HG03097 (cell line): ENCODE data around the gene MMP14.

Source experiments
- ATAC-seq: cut with Tn5 transposase; IDR thresholded peaks from one replicate; pipeline ENCODE4 v1.9.1; 2021; ENCODE audit not compliant: unreplicated experiment, low FRiP score

MMP14 gene

DNA sequence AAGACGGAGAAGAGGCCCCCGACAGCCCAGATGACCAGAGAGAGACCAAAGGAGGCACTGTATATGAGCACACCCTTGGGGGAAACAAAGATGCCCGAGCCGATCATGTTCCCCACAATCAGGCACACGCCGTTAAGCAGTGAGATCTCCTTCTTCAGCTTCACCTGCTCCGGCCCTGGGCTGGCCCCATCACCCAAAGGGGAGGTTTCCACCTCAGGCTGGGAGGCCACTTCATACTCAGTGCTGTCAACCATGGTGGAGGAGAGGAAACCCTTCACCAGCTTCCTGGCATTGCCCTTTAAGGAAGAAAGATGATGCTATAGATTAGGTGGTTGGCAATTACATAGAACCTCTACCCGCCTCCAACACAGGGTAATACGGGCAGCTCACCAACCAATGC is 23.2 kb upstream of the MMP14 start:
- no peak for ATAC-seq

DNA sequence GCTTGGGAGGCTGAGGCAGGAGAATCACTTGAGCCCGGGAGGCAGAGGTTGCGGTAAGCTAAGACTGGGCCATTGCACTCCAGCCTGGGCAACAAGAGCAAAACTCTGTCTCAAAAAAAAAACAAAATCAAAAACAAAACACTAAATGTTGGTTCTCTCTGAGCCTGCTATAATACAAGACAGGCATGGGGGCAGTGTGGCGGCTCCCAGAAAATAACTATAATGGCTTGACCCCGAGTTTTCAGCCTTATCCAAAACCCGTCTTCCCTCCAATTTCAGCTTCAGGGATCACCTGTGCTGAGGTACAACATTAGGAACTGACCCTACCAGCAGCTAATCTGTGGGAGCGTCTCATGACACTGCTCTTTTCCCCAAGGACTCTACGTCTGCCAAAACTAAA is 22.0 kb upstream of the MMP14 start:
- ATAC-seq: no peak

DNA sequence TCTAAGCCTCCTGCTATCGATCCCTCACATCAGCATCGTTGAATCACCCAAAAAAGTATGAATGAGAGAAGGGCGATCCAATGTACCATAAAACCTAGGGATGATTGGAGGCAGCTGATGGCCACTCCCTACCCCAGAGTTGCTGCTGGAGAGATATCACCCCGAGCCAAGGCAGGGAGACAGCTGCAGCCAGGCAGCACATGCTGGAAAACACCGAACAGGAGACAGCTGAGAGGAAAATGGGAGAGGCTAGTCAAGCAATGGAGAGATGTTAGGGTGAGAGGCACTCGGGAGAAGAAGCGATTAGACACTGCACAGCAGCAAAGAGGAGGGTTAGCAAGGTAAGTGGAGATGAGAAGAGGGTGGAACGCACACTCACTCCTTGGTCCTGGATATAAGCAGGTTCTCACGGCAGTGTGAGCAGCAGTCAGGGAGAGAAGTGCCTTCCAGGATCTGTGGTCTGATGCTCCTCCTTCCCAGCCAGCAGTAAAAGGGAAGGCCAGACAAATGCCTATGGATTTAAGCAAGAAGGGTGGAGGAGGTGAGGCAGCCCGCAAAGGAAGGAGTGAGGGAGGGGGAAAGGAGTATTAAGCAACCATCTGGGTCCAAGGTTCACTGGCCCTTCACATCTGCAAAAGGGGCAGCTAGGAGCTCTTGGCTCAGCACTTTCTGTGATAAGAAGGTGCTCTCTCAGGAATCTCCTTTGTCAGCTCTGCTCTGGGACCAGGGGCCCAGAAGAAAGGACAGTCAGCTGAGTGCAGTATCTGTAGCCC is 21.3 kb upstream of the MMP14 start, which contains the start of gene SLC7A7:
SLC7A7 (minus strand) TSS at position 495 of the 773 bp plus-strand sequence. CDS start 2,037 bp downstream, outside the sequence.
- no peak for ATAC-seq

DNA sequence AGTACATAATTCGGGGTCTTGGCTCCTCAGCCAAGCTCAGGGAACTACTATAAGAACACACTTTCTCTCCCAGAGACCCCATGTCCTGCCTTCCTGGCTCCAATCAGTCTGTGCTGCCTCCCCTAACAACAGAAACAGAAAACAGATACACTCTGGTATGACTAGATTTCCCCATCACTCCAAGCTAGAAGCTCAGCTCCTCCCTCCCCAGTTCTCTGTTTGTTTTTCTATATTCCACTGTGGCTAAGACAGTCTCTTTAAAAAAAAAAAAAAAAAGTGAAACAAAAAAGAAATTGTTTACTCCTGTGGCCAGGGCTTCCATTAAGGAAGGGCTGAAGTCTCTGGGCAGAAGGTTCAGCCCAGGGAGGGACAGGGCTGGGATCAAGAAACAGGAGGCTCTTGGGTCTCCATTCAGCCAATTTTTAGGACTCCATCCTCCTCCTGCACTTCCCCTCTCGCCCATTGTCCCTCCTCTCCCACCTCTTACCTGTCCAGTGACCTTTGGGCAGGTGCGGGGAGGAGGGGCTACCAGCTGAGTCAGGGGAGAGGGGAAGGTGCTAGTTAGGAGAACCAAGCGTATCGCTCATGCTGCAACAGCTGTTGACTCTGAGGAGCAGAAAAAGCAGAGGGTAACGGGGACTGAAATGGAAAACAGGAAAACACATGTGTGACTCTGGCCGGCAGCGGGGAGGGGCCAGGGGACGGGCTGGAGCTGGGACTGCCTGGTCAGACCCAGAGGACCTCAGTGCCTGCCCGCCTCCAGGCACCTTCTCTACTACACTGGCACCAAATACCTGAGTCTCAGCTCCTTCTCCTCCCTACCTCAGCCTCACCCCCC is 17.0 kb upstream of the MMP14 start:
- ATAC-seq: no peak

DNA sequence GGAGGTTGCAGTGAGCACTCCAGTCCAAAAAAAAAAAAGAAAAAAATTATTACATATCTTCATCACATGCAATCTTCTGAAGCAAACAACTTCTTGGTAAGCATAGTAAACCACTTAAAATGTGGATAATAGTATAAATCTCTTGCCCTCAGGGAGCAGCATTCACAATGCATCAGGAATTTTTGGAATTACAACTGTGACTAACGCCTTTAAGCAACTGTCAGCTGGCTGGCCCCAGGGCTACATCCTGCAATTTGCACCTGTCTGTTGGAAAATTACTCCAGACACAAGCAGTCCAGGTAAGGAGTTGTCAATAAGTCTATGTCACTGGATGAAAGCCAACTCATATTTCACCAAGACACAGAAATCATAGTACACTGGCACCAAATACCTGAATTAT is 15.7 kb upstream of the MMP14 start:
- ATAC-seq: no peak

DNA sequence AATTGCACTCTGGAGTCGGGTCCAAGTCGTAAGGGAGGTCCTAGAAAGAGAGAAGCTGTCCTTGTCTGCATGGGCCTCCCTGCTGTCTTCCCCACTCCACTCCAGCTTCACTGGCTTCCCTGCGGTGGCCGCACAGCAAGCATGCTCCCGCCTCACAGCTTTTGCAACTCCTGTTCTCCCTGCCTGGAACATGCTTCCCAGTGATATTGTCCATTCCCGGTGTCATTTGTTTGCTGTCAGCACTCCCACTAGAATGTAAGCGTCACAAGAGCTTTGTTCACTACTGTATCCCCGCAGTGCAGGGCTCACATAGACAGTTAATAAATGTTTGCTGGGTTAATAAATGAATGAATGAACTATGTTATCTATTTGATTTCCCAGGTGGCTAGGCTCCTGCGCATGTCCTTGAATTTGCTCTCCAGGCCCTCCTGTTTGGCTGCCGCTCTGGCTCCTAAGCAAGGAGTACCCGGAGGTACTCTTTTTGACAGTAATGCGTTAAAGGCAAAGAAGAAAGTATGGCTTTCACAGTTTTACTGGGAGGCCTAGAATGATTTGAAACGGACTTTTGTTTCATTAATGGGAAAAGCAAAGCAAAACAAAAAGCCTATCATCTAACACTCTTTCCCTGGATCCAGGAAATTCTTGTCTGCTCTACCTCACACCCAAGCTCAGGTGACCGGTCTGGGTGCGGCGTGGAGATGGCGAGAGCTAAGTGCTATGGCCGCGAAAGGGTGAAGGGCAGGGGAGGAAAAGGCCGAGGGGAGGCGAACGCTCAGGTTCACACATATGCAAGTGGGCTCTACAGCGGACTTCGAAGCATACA is 15.0 kb upstream of the MMP14 start:
- ATAC-seq: no peak

DNA sequence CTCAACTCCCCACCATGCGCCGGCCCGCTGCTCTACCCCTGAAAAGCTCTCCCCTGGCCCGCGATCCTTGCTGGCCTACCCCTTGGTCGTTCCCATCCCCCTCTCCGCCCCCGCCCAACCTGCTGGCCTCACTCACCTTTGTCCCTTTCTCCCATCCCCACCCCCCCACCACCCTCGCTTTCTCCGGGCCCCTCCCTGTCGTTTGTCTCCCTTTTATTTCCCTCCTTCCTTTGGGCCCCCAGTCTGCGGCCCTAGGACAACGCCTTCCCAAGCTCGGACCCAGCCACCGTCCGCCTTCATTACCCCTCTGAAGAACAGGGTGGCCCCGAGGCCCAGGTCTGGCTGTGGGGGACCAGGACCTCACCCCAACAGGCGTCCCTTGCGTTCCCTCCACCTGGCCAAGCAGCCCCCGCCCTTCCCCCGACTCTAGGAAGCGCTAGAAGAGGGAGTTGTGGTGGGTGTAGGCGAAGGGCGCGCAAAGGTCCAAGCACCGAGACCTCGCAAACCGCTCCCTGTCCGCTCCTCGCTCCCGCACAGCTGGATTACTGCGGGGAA is 14.3 kb upstream of the MMP14 start:
- no peak for ATAC-seq

DNA sequence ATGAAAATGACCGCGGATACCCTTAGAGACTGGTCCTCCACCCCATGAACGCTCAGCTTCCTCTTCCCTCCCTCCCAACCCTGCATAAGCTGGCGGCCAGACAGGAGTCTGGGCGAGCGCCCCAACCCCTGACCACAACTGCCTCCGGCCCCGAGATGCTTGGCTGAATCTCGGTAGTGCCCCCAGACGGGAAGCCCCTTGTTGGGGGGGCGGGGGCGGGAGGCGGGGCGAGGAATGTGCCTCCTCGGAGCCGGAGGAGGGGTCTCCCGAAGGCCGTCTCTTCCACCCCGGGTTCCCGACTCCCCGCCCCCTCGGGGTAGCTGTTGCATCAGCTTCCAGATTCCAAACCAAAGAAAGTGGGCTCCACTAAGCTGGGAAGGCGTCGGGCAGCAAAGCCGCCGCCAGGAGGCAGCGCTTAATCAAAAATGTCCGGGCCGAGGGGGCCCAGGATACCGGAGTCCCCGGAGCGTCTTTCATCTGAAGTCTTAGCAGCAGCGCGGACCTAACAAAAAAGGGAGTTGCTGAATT is 13.8 kb upstream of the MMP14 start:
- no peak for ATAC-seq

DNA sequence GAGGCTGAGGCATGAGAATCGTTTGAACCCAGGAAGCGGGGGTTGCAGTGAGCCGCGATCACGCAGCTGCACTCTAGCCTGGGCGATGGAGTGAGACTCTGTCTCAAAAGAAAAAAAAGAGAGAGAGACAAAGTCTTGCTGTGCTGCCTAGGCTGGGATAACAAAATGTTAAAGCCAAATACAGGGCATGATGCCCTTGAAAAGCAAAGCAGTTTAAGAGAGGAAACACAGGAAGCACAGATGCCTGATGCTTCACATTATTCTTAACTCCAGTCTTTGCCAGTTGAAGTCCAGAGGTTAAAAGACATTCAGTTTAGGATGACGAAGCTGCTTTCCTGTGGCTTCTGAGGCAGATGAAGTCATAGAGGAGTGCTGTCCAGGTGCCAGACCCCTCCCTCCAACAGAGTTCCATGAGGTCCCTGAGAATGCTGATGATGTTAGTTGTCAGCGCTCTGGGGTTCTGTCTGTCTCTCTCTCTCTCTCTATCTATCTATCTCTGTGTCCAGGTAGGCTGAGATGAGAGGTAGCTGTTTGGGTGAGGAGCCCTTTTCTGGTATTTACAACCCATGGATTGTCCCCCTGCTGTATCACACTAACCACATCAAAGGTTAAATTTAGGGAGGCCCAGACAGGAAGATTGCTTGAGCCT is 11.6 kb upstream of the MMP14 start:
- ATAC-seq: no peak

DNA sequence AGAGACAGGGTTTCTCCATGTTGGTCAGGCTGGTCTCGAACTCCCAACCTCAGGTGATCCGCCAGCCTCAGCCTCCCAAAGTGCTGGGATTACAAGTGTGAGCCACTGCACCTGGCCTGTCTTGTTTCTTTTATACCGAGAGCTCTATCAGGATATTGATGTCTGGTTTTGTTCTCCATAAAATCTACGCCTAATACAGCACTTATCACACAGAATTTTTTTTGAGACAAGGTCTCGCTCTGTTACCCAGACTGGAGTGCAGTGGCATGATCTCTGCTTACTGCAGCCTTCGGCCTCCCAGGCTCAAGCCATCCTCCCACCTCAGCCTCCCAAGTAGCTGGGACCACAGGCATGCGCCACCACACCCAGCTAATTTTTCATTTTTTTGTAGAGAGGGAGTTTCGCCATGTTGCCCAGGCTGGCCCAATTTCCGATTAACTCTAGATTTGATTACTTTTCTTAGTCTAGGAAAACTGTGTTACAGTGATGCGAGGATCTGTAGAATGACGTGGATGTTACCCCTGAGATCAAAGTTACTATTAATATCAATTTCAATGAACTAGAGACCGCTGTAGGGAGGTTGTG is 7.2 kb upstream of the MMP14 start:
- peak; percentile 10 for ATAC-seq

DNA sequence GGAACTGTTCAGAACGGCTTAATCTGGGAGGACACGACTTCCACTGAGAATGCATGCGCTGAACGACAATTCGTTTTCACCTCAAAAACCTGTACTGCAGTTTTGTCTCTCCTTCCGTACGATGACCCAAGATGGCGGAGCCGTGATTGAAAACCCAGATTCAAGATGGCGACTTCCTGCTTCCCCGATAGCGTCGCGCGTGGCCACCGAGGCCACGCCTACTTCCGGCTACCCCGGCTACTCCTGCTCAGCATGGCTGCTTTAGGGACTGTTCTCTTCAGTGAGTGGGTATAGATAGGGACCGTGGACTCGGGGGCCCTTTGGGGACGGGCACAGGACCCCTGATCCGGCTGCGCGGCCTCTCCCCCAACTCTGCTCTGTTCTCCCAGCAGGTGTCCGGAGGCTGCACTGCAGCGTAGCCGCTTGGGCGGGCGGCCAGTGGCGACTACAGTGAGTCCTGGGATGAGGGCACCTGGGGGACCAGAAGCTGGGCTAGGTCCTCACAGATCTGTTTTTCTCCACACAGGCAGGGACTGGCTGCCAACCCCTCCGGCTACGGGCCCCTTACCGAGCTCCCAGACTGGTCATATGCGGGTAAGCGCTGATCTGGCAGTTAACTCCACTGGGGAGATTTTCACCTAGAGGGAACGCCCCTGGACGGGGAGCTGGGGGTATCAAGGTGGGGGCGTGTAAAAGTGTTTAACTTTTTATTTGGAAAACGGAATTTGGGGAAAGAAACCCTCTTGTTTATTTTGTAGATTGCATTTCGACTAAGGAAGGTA is 6.5 kb upstream of the MMP14 start, which contains the start of gene MRPL52:
MRPL52 (plus strand) TSS at position 227 of the 782 bp plus-strand sequence; CDS start at position 253, 26 bp downstream.
- ATAC-seq: peak; percentile 77

DNA sequence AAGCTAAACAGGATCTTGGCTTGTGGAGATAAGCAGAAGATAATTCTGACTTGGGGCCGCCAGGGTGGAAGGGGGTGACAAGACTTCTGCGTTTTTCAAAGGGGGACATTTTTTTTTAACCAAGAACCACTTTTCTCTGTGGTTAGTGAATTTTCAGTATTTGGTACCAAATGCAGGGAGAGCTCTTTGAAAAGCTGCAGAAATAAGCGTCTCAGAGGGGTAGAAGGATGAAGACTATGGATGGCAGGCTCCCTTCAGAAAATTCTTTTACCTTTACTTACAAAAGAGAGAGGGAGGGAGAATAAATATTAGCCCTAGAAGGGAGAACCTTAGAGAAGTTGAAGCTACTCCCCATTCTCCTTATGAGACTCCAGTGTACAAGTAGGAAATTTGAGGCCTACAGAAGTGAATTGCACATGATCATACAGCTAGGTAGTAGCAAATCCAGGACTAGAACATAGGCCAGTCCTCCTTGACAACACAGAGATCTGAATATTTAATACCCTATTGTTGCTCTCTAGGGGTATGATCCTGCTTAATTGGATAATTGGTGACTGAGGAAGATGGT is 5.9 kb upstream of the MMP14 start:
- ATAC-seq: no peak

DNA sequence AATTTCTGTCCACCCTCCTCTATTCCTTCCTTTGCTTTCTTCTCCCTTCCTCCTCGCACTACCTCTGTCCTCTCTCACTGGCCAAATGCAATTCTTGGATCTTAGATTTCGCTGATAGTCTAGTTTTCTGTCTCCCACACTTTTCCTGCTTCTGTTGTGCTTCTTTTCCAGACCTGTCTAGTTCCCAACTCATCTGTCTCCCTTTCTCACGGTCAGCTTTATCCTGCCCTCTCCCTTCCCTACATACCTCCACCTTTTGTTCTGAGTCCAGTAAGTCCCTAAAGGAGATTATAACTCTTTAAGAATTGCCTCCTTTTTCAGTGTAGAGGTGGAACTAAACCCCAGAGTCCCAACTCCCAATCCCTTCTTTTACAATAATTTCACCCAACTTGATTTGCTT is 880 bp upstream of the MMP14 start:
- no peak for ATAC-seq

DNA sequence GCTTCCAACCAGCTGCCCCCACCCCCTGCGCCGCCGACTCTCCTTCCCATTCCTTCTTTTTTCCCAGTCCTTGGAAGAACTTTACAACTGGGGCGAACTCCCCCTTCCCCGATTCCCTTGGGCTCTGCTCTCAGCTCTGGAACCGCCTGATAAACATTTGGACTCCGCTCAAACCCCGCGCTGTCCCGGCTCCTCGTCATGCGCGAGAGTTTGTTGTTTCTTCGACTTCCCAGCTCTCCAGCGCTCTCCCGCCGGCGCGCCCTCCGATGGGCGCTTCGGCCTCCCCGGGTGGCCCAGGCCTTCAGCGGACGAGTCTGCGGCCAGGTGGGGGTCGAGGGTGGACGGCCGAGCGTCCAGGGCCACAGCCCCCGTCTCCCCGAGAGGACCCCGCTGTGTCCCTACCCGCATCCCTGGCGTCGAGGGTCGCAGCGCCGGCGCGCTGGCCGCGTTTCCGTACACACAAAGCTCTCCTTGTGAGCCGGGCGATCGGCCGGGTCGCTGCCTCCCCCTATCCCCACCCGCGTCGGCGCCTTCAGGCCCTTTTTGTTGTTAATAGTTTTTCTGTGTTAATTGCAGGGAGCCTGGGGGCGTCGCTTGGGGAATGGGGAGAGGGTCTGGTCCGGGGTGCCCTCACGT is 847 bp downstream of the MMP14 start:
- no peak for ATAC-seq

DNA sequence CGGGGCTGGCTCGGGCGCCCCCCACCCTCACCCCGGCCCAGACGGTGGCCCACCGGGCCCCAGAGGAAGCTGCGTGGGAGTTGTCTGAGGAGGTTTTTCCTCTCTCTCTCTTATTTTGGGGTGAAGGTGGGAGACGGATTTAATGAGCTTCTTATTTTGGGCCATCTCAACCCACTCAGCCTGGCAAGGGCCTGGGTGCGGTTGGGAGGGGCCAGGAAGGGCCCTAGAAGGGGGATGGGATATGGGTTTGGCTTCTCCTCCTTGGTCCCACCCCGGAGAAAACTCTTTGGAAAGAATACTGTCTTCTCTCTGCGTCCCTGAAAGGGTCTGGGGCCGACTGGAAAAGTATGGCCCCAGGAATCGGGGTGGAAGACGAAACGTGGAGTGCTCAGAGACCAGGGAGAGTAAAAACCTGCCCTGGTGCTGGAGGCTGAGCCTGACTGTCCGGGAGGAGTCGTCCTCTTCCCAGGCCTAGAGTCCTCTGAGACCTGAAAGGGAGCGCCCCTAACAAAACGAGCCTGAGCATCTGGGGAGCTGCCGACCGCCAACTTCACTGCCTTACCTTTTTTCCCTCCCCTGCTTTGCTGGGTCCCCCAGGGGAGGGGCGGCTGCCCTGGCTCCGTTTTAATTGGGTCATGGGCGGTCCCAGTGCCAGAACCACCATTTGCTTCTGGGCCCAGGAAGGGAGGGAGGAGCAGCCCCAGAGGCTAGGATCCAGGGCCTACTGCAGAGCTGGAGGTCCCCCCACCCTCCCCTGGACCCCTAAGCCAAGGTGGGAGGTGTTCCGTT is 1.6 kb downstream of the MMP14 start:
- ATAC-seq: no peak

DNA sequence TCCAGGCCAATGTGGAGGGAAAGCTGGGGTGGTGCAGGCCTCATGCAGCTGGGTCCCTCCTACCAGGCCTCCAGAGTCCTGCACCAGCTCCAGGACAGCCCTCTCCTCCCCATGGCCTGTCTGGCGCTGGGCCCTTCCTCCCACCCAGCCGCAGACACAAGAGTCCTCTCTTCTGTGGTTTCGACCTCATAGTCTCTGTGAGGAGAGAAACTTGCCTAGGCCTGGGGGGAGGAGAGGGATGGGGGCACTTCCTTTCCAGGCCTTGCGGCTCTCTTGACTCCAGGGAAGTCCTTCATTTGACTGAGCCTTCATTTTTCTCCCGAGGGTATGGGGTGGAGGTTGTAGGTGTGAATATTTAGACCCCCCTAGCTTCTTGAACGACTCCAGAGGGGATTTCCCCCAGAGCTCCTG is 2.3 kb downstream of the MMP14 start:
- ATAC-seq: no peak

DNA sequence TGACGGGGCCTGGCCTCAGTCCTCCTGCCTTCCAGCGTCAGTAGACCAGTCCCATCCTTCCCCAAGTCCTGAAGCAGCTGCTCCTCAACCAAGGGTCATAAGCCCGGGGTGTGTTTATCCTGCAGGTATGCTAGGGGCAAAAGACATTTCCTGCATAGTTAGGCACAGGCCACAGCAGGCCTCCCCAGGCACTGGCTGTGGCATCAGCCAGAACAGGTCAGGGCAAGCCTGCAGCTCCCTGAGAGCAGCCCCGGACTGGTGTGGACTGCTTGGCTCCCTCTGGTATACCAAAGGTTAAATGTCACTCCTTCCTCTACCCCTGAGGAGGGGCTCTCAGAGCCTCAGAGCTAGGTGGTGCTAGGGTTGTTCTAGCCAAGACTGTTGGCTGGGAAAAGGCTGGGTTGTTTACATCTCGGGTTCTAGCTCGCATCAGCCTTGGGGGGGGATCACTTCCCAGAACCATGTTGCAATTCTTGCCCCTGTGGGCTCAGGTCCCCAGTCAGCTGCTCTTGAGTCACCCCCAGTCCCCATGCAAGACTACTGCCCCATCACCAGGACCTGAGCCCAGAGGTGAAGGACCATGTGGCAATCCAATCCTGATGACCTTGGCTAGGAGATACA is 2.9 kb downstream of the MMP14 start:
- no peak for ATAC-seq
